Neuronal stem cell (in vitro differentiated cells): Measurements from ENCODE around the gene TMEM132D.

Source experiments
- DNase-seq: peaks from one replicate; pipeline ENCODE4 v3.0.0-alpha.2; 2013; ENCODE audit warnings: low spot score
- H2AFZ ChIP-seq: one replicate; pipeline ENCODE4 v1.6.1; 2013; ENCODE audit warnings: mild to moderate bottlenecking, low read length, inconsistent platforms
- H2AK5ac ChIP-seq: 2 replicates; pipeline ENCODE4 v1.6.1; 2013; ENCODE audit warnings: low read depth, mild to moderate bottlenecking, inconsistent platforms, low read length, moderate library complexity, mixed read lengths
- H2BK120ac ChIP-seq: 2 replicates; pipeline ENCODE4 v1.6.1; 2013; ENCODE audit warnings: low read depth, mild to moderate bottlenecking, inconsistent platforms, low read length, moderate library complexity, mixed read lengths
- H2BK12ac ChIP-seq: one replicate; pipeline ENCODE4 v1.6.1; 2013; ENCODE audit warnings: low read length, inconsistent platforms
- H2BK15ac ChIP-seq: 2 replicates; pipeline ENCODE4 v1.6.1; 2013; ENCODE audit warnings: mild to moderate bottlenecking, low read length, inconsistent platforms, mixed read lengths
- H2BK5ac ChIP-seq: one replicate; pipeline ENCODE4 v1.6.1; 2013; ENCODE audit warnings: inconsistent platforms, mild to moderate bottlenecking, low read length, moderate library complexity
- H3K14ac ChIP-seq: one replicate; pipeline ENCODE4 v1.6.1; 2013; ENCODE audit warnings: low read length, inconsistent platforms
- H3K18ac ChIP-seq: 2 replicates; pipeline ENCODE4 v1.6.1; 2013; ENCODE audit warnings: low read length, inconsistent platforms
- H3K23ac ChIP-seq: 2 replicates; pipeline ENCODE4 v1.6.1; 2013; ENCODE audit warnings: low read depth, mild to moderate bottlenecking, mixed read lengths, low read length, inconsistent platforms; ENCODE audit not compliant: poor library complexity
- H3K27ac ChIP-seq: replicated peaks from 3 replicates; pipeline ENCODE4 v1.5.1; 2013; ENCODE audit warnings: low read length, inconsistent platforms
- H3K27me3 ChIP-seq, 3 experiments: 2 replicates each; pipeline ENCODE4 v1.6.1; 2013; ENCODE audit warnings: low read length in 3 of 3, mild to moderate bottlenecking in 2 of 3, inconsistent platforms in 1 of 3, low read depth in 1 of 3, mixed read lengths in 1 of 3, moderate library complexity in 1 of 3; ENCODE audit not compliant: control insufficient read depth in 3 of 3, insufficient read depth in 3 of 3
- H3K36me3 ChIP-seq, 2 donors: replicated peaks in 1 of 2; 2 replicates each; pipeline ENCODE4 v1.6.1; 2013; ENCODE audit warnings: low read length in 2 of 2; ENCODE audit not compliant: control insufficient read depth in 2 of 2, insufficient read depth in 2 of 2
- H3K4ac ChIP-seq: 2 replicates; pipeline ENCODE4 v1.6.1; 2013; ENCODE audit warnings: inconsistent platforms, mild to moderate bottlenecking, low read length, moderate library complexity
- H3K4me1 ChIP-seq, 2 donors: 1 replicate in 1 of 2; 2 replicates in 1 of 2; pipeline ENCODE4 v1.6.1; 2013; ENCODE audit warnings: low read length in 2 of 2, low read depth in 1 of 2; ENCODE audit not compliant: control insufficient read depth in 2 of 2, insufficient read depth in 1 of 2
- H3K4me2 ChIP-seq: one replicate; pipeline ENCODE4 v1.6.1; 2013; ENCODE audit warnings: mild to moderate bottlenecking, low read length, inconsistent platforms; ENCODE audit not compliant: insufficient read depth, poor library complexity, severe bottlenecking
- H3K4me3 ChIP-seq, 2 donors: 2 replicates each; pipeline ENCODE4 v1.5.1; 2013; ENCODE audit warnings: low read length in 2 of 2, mild to moderate bottlenecking in 2 of 2, inconsistent platforms in 1 of 2, moderate library complexity in 1 of 2
- H3K79me1 ChIP-seq: one replicate; pipeline ENCODE4 v1.6.1; 2013; ENCODE audit warnings: low read depth, mild to moderate bottlenecking, inconsistent platforms, low read length, moderate library complexity
- H3K9ac ChIP-seq: one replicate; pipeline ENCODE4 v1.6.1; 2013; ENCODE audit warnings: mild to moderate bottlenecking, low read depth, low read length, inconsistent platforms; ENCODE audit not compliant: poor library complexity
- H3K9me3 ChIP-seq, 2 donors: replicated peaks in 1 of 2; 2 replicates each; pipeline versions ENCODE3 to v1.6.1; 2013; ENCODE audit warnings: low read length in 2 of 2, mild to moderate bottlenecking in 2 of 2, inconsistent platforms in 1 of 2, low read depth in 1 of 2, mixed read lengths in 1 of 2, moderate library complexity in 1 of 2; ENCODE audit not compliant: control insufficient read depth in 2 of 2, insufficient read depth in 1 of 2
- H4K8ac ChIP-seq: one replicate; pipeline ENCODE4 v1.6.1; 2013; ENCODE audit warnings: low read depth, mild to moderate bottlenecking, inconsistent platforms, low read length, moderate library complexity
- H4K91ac ChIP-seq: one replicate; pipeline ENCODE4 v1.6.1; 2013; ENCODE audit warnings: low read length, low read depth, mild to moderate bottlenecking, inconsistent platforms; ENCODE audit not compliant: poor library complexity
- WGBS, 2 donors: extraction: QIAGEN DNeasy Blood & Tissue Kit; methylation state at CpG; one replicate each; pipeline ENCODE4 v1.1.7; 2013; ENCODE audit warnings: missing lambda C conversion rate in 2 of 2, mixed read lengths in 1 of 2; ENCODE audit not compliant: insufficient read length in 2 of 2, insufficient replicate concordance in 1 of 2; ENCODE audit errors: extremely low coverage in 2 of 2; 5-methylcytosine and 5-hydroxymethylcytosine counted together

Gene TMEM132D

DNA sequence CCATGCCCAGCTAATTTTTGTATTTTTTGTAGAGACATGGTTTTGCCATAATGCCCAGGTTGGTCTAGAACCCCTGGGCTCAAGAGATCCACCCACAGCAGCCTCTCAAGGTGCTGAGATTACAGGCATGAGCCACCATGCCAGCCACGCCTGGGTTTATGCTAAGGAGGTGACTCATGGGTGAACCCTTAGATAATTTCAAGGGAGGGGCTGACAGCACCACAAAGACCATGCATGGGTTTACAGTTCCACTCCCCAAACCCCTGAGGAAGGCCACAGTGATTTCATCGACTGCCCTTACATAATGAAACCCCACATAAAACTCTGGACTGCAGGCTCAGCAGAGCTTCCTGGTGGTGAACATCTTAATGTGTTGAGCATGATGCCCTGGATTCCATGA is 33.7 kb downstream of the TMEM132D start:
- peaks cover 0 to 29% (median 7%) of the 10 kb centered on the region in 3 experiments for H3K27me3 ChIP-seq
- H3K36me3 ChIP-seq = no peaks in the 10 kb centered on the region
- H3K18ac ChIP-seq = no peak overlapping the region
- no peak overlapping the region for H3K23ac ChIP-seq
- no peak overlapping the region for H3K14ac ChIP-seq
- H4K91ac ChIP-seq = no peak overlapping the region
- H3K79me1 ChIP-seq = no peaks in the 10 kb centered on the region
- H2AK5ac ChIP-seq = no peak overlapping the region
- H3K4ac ChIP-seq = no peak overlapping the region
- H3K27ac ChIP-seq = no peak overlapping the region
- no peak overlapping the region for H2AFZ ChIP-seq
- H4K8ac ChIP-seq = no peak overlapping the region
- no peak overlapping the region for H3K4me3 ChIP-seq
- no peak overlapping the region for H3K9ac ChIP-seq
- peaks cover 9 to 19% of the 10 kb centered on the region in 2 donors for H3K4me1 ChIP-seq
- no peak overlapping the region for H2BK12ac ChIP-seq
- no peak for DNase-seq
- no peak overlapping the region for H3K4me2 ChIP-seq
- WGBS, 2 donors = no CpG with 5 or more reads among the region's 2 CpGs
- H2BK5ac ChIP-seq = no peak overlapping the region
- no peaks in the 10 kb centered on the region for H3K9me3 ChIP-seq
- no peak overlapping the region for H2BK120ac ChIP-seq
- no peak overlapping the region for H2BK15ac ChIP-seq

DNA sequence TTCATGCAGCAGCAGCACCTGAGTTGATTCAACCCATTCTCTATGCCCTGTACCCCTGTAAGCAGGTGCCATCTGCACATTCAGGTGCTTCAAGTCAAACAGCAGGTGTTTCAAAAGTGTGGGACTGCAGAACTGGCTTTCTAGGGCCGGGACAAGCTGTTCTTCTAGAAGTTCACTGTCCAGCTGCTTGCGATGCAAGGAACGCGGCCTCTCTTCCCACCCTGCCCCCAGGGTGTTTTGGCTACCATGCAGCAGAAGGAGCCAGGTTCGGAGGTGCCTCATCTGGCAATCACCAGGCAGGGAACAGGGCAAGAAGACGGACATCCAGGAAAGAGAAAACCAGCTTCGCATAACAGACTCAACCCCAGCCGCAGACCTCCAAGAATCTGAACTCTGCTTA is 35.2 kb downstream of the TMEM132D start:
- Histone ChIP-seq H2BK5ac (no peak overlapping the region), H3K18ac (peak overlapping the region; percentile 4), H3K36me3 (no peaks in the 10 kb centered on the region), H3K23ac (no peak overlapping the region), H3K4me2 (no peak overlapping the region), H2AFZ (no peak overlapping the region), H2AK5ac (no peak overlapping the region), H3K27ac (no peak overlapping the region), H2BK12ac (no peak overlapping the region), H3K4ac (no peak overlapping the region), H4K91ac (no peak overlapping the region), H3K4me1 (peaks cover 9 to 19% of the 10 kb centered on the region in 2 donors), H3K9me3 (peaks cover 0 to 4% of the 10 kb centered on the region in 2 donors), H3K9ac (no peak overlapping the region), H3K27me3 (peaks cover 0 to 27% (median 6%) of the 10 kb centered on the region in 3 experiments), H3K4me3 (no peak overlapping the region), H2BK15ac (no peak overlapping the region), H2BK120ac (no peak overlapping the region), H4K8ac (no peak overlapping the region), H3K79me1 (no peaks in the 10 kb centered on the region), H3K14ac (no peak overlapping the region)
- DNase-seq = no peak
- whole genome bisulfite sequencing, 2 donors = no CpG with 5 or more reads among the region's 8 CpGs

DNA sequence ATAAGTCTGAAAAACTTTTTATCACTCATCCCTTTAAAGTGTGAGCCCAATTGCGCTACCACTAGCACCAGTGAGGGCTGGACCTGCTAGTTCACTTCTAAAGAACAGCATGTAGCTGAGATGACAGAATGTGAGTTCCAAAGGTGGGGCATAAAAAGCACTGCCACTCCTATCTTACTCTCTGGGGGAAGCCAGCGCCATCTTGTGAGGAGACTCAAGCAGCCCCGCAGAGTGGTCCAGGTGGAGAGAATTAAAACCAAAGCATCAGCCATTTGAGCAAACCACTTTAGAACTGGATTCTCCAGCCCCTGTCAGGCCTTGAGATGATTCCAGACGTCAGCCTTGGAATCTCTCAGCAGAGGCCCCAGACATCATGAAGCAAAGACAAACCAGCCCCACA is 39.9 kb downstream of the TMEM132D start:
- Histone ChIP-seq H3K9ac (no peak overlapping the region), H3K27me3 (peaks cover 0 to 8% (median 0%) of the 10 kb centered on the region in 3 experiments), H3K18ac (no peak overlapping the region), H4K91ac (no peak overlapping the region), H2BK15ac (no peak overlapping the region), H2AK5ac (no peak overlapping the region), H3K23ac (no peak overlapping the region), H3K14ac (no peak overlapping the region), H2BK120ac (no peak overlapping the region), H2BK5ac (no peak overlapping the region), H3K4me2 (no peak overlapping the region), H4K8ac (no peak overlapping the region), H3K4me3 (no peak overlapping the region), H3K4me1 (no peaks in the 10 kb centered on the region), H3K79me1 (no peaks in the 10 kb centered on the region), H2BK12ac (no peak overlapping the region), H3K27ac (no peak overlapping the region), H3K9me3 (peaks cover 0 to 4% of the 10 kb centered on the region in 2 donors), H2AFZ (no peak overlapping the region), H3K4ac (no peak overlapping the region), H3K36me3 (no peaks in the 10 kb centered on the region)
- WGBS, 2 donors = no CpG with 5 or more reads among the region's 4 CpGs
- DNase-seq = no peak

DNA sequence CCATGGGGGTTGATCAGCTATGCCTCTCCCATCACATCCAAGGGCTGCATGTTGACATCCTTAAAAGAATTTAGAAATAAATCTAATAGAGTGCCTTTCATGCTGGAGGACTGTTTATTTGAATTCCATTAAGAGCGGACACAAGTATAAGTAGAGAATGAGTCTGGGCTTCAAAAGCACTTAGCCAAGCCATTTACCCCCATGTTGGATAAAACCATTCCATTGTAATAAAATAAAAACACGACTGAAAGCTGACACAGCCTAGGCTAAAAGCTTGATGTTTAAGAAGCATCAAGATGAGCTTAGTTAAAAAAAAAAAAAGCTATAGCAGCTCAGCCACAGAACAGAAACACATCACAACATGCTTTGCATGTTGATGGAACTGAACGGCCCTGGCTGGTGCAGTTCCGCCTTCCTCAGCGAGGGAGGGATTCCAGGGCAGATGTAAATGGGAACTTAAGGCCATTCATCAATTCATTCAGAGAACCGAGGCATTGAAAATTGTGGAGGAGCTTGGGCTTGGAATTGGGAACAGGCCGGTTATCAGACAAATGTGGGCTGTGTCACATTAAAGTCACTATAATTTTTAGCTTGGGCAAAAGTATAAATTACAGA is 41.2 kb downstream of the TMEM132D start:
- Histone ChIP-seq H4K91ac (no peak overlapping the region), H2AFZ (no peak overlapping the region), H3K9ac (no peak overlapping the region), H2BK5ac (no peak overlapping the region), H3K9me3 (peaks cover 0 to 4% of the 10 kb centered on the region in 2 donors), H3K4me3 (no peak overlapping the region), H2BK15ac (no peak overlapping the region), H3K18ac (no peak overlapping the region), H4K8ac (no peak overlapping the region), H3K4ac (no peak overlapping the region), H3K4me2 (no peak overlapping the region), H3K23ac (no peak overlapping the region), H2BK12ac (no peak overlapping the region), H3K27ac (no peak overlapping the region), H2BK120ac (no peak overlapping the region), H3K27me3 (no peaks in the 10 kb centered on the region), H3K79me1 (no peaks in the 10 kb centered on the region), H2AK5ac (no peak overlapping the region), H3K4me1 (no peaks in the 10 kb centered on the region), H3K36me3 (no peaks in the 10 kb centered on the region), H3K14ac (no peak overlapping the region)
- DNase-seq = no peak
- no CpG with 5 or more reads among the region's 7 CpGs for WGBS, 2 donors
